ENCODE results near the gene IAPP. TPM values are rescaled to one million over a fixed set of nuclear protein-coding genes. Genes with fewer than 3 reads are reported as not detected.

IAPP gene
- not detected in 2 replicates for total RNA-seq (2014; rRNA removed; shearing (Covaris generic); ENCODE audit: low replicate concordance)

DNA sequence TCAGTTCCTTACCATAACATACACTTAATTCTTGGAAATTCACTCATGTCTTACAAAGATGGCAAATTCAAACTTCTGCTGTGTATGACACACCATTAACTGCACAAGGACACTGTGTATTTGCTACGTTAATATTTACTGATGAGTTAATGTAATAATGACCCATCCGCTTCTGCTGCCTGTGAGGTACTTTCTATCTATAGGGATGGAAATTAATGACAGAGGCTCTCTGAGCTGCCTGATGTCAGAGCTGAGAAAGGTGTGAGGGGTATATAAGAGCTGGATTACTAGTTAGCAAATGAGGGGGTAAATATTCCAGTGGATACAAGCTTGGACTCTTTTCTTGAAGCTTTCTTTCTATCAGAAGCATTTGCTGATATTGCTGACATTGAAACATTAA is at the start of gene IAPP:
IAPP (plus strand) TSS at position 301 of the 400 bp plus-strand sequence. CDS start 450 bp downstream, outside the sequence.
- Histone ChIP-seq H3K9me3 (ENCODE audit: low read length) (no peaks in the 10 kb centered on the region), H3K4me3 (ENCODE audit: low read length) (no peak within 1 kb of the TSS), H2AFZ (ENCODE audit: low read length) (no peak within 1 kb of the TSS), H3K27me3 (ENCODE audit: low read length) (no peaks in the 10 kb centered on the region), H4K20me1 (ENCODE audit: insufficient read depth, low read depth, low read length) (no peaks in the 10 kb centered on the region), H3K9ac (ENCODE audit: low read length) (no peak within 1 kb of the TSS), H3K4me1 (ENCODE audit: low read length) (no peaks in the 10 kb centered on the region), H3K4me2 (ENCODE audit: low read depth, low read length, poor library complexity, severe bottlenecking) (no peak within 1 kb of the TSS), H3K27ac (ENCODE audit: low read length) (no peak within 1 kb of the TSS), H3K9me2 (replicated peaks; ENCODE audit: insufficient read depth, low read length) (no peaks in the 10 kb centered on the region), H3K79me2 (ENCODE audit: low read length) (no peaks in the 10 kb centered on the region), H3K36me3 (ENCODE audit: insufficient read depth, low read length) (no peaks in the 10 kb centered on the region)
- no peak for DNase-seq

- Histone ChIP-seq H3K36me3 (ENCODE audit: insufficient read depth, low read length) (no peaks in the 10 kb centered on the region), H4K20me1 (ENCODE audit: insufficient read depth, low read depth, low read length) (no peaks in the 10 kb centered on the region), H2AFZ (ENCODE audit: low read length) (no peak overlapping the region), H3K4me2 (ENCODE audit: low read depth, low read length, poor library complexity, severe bottlenecking) (no peak overlapping the region), H3K9ac (ENCODE audit: low read length) (no peak overlapping the region), H3K27ac (ENCODE audit: low read length) (no peak overlapping the region), H3K4me3 (ENCODE audit: low read length) (no peak overlapping the region), H3K79me2 (ENCODE audit: low read length) (no peaks in the 10 kb centered on the region), H3K4me1 (ENCODE audit: low read length) (no peaks in the 10 kb centered on the region), H3K27me3 (ENCODE audit: low read length) (no peaks in the 10 kb centered on the region), H3K9me3 (ENCODE audit: low read length) (no peaks in the 10 kb centered on the region), H3K9me2 (replicated peaks; ENCODE audit: insufficient read depth, low read length) (no peaks in the 10 kb centered on the region; the same call in 1 of the 2 replicates)
- DNase-seq, result no peak
Measured at GRCh38 chr12:21323736-21324135, 49.0 kb upstream of the IAPP start.

DNA sequence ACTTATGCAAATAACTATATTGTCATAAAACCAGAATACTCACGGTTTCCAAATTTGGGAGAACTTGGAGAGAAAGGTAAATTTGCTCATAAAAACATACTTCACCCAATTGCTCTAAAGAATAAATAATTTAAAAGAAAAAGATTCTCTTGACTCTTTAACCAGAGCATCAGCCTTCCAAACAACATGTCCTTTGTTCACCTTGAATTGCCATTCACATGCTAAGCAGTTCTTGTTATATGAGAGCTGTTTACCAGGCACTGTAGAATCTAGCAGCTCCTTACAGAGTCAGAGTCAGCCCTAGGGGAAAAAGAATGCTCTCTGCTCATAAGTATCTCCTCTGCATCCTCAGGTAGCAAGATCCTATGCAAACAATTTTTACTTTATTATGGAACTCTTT is 48.2 kb upstream of the IAPP start:
- H3K4me2 ChIP-seq (ENCODE audit: low read depth, low read length, poor library complexity, severe bottlenecking), result no peak overlapping the region
- H2AFZ ChIP-seq (ENCODE audit: low read length), result no peak overlapping the region
- no peak overlapping the region for H3K9ac ChIP-seq (ENCODE audit: low read length)
- H4K20me1 ChIP-seq (ENCODE audit: insufficient read depth, low read depth, low read length), result no peaks in the 10 kb centered on the region
- H3K4me1 ChIP-seq (ENCODE audit: low read length), result no peaks in the 10 kb centered on the region
- no peaks in the 10 kb centered on the region for H3K79me2 ChIP-seq (ENCODE audit: low read length)
- DNase-seq, result no peak
- no peak overlapping the region for H3K4me3 ChIP-seq (ENCODE audit: low read length)
- H3K9me2 ChIP-seq (replicated peaks; ENCODE audit: insufficient read depth, low read length), result no peaks in the 10 kb centered on the region; the same call in 1 of the 2 replicates
- no peaks in the 10 kb centered on the region for H3K9me3 ChIP-seq (ENCODE audit: low read length)
- H3K27ac ChIP-seq (ENCODE audit: low read length), result no peak overlapping the region
- H3K36me3 ChIP-seq (ENCODE audit: insufficient read depth, low read length), result no peaks in the 10 kb centered on the region
- H3K27me3 ChIP-seq (ENCODE audit: low read length), result no peaks in the 10 kb centered on the region

DNA sequence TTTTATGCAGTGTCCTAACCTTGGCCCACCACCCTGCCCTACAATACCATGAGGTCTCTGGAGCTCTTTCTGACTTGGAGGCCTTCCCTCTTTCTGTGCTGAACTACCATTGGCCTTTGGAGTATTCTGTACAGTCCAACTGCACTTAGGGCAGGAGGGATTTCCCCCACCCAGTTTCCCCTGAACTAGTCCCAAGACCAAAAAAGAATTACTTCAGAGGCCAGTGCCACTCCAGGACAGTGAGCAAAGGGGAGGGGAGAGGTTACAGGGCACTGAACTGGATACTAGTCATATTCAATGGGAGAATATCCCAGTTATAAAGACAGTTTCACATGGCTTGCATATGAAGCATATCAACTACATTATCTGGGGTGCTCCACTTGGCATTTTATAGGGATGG is 44.1 kb upstream of the IAPP start:
- Histone ChIP-seq H3K4me3 (ENCODE audit: low read length) (no peak overlapping the region), H3K9me2 (replicated peaks; ENCODE audit: insufficient read depth, low read length) (no peaks in the 10 kb centered on the region; the same call in 1 of the 2 replicates), H3K9ac (ENCODE audit: low read length) (no peak overlapping the region), H3K9me3 (ENCODE audit: low read length) (peaks cover 14% of the 10 kb centered on the region; the same call in 1 of the 2 replicates), H3K79me2 (ENCODE audit: low read length) (no peaks in the 10 kb centered on the region), H2AFZ (ENCODE audit: low read length) (no peak overlapping the region), H3K27ac (ENCODE audit: low read length) (no peak overlapping the region), H3K27me3 (ENCODE audit: low read length) (no peaks in the 10 kb centered on the region), H3K36me3 (ENCODE audit: insufficient read depth, low read length) (no peaks in the 10 kb centered on the region), H3K4me2 (ENCODE audit: low read depth, low read length, poor library complexity, severe bottlenecking) (no peak overlapping the region), H3K4me1 (ENCODE audit: low read length) (no peaks in the 10 kb centered on the region), H4K20me1 (ENCODE audit: insufficient read depth, low read depth, low read length) (no peaks in the 10 kb centered on the region)
- no peak for DNase-seq

GRCh38 chr12:21330682-21331253 is 41.9 kb upstream of the IAPP start:
- no peak overlapping the region for H2AFZ ChIP-seq (ENCODE audit: low read length)

GRCh38 chr12:21334771-21335325 is 37.9 kb upstream of the IAPP start, which contains the start of gene SLCO1A2:
TSS of gene SLCO1A2 (minus strand) at chr12:21334917. CDS start at chr12:21334647, 270 bp downstream.
- H3K9ac ChIP-seq (ENCODE audit: low read length), result no peak within 1 kb of the TSS
- no peak within 1 kb of the TSS for H2AFZ ChIP-seq (ENCODE audit: low read length)
- no peaks in the 10 kb centered on the region for H3K4me1 ChIP-seq (ENCODE audit: low read length)
- H3K4me3 ChIP-seq (ENCODE audit: low read length), result no peak within 1 kb of the TSS
- H4K20me1 ChIP-seq (ENCODE audit: insufficient read depth, low read depth, low read length), result no peaks in the 10 kb centered on the region
- no peak for DNase-seq
- H3K9me3 ChIP-seq (ENCODE audit: low read length), result peaks cover 12% of the 10 kb centered on the region; the same call in 1 of the 2 replicates
- H3K9me2 ChIP-seq (replicated peaks; ENCODE audit: insufficient read depth, low read length), result no peaks in the 10 kb centered on the region
- no peak within 1 kb of the TSS for H3K27ac ChIP-seq (ENCODE audit: low read length)
- no peak within 1 kb of the TSS for H3K4me2 ChIP-seq (ENCODE audit: low read depth, low read length, poor library complexity, severe bottlenecking)
- no peaks in the 10 kb centered on the region for H3K79me2 ChIP-seq (ENCODE audit: low read length)
- no peaks in the 10 kb centered on the region for H3K36me3 ChIP-seq (ENCODE audit: insufficient read depth, low read length)
- no peaks in the 10 kb centered on the region for H3K27me3 ChIP-seq (ENCODE audit: low read length)

More at GRCh38 chr12:21330682-21331253, 41.9 kb upstream of the IAPP start:
- peak; percentile 57 for DNase-seq
- no peak overlapping the region for H3K27ac ChIP-seq (ENCODE audit: low read length)
- no peaks in the 10 kb centered on the region for H3K36me3 ChIP-seq (ENCODE audit: insufficient read depth, low read length)
- H3K27me3 ChIP-seq (ENCODE audit: low read length), result no peaks in the 10 kb centered on the region
- peaks cover 14% of the 10 kb centered on the region; the same call in 1 of the 2 replicates for H3K9me3 ChIP-seq (ENCODE audit: low read length)
- H3K79me2 ChIP-seq (ENCODE audit: low read length), result no peaks in the 10 kb centered on the region
- no peaks in the 10 kb centered on the region for H4K20me1 ChIP-seq (ENCODE audit: insufficient read depth, low read depth, low read length)
- H3K9me2 ChIP-seq (replicated peaks; ENCODE audit: insufficient read depth, low read length), result no peaks in the 10 kb centered on the region; the same call in 1 of the 2 replicates
- H3K4me2 ChIP-seq (ENCODE audit: low read depth, low read length, poor library complexity, severe bottlenecking), result no peak overlapping the region
- no peak overlapping the region for H3K9ac ChIP-seq (ENCODE audit: low read length)
- H3K4me1 ChIP-seq (ENCODE audit: low read length), result no peaks in the 10 kb centered on the region
- H3K4me3 ChIP-seq (ENCODE audit: low read length), result no peak overlapping the region

DNA sequence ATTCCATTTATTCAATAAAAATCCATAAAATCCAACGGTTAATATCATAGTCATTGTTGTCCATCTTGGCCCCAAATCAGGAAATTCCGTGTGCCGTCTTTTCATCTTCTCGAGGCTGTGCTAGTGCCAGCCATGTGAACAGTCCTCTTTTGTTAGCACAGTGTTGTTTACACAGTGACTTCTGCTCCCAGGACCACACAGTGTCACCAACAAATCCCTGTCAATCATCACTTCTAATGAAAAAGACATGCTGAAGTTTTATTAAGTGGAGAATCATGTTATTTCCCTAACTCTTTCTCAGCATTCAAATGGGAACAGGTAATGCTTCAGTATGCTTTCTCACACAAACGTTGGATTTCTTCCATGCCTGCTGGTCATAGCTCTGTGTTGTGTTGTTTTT is 36.0 kb upstream of the IAPP start:
- no peak overlapping the region for H3K27ac ChIP-seq (ENCODE audit: low read length)
- no peaks in the 10 kb centered on the region for H3K9me2 ChIP-seq (replicated peaks; ENCODE audit: insufficient read depth, low read length)
- H3K9ac ChIP-seq (ENCODE audit: low read length), result no peak overlapping the region

GRCh38 chr12:21337453-21337852 is 35.2 kb upstream of the IAPP start:
- Histone ChIP-seq H3K9me2 (replicated peaks; ENCODE audit: insufficient read depth, low read length) (no peaks in the 10 kb centered on the region), H3K4me2 (ENCODE audit: low read depth, low read length, poor library complexity, severe bottlenecking) (no peak overlapping the region), H3K27me3 (ENCODE audit: low read length) (no peaks in the 10 kb centered on the region), H4K20me1 (ENCODE audit: insufficient read depth, low read depth, low read length) (no peaks in the 10 kb centered on the region), H3K9me3 (ENCODE audit: low read length) (no peaks in the 10 kb centered on the region), H3K4me3 (ENCODE audit: low read length) (no peak overlapping the region), H2AFZ (ENCODE audit: low read length) (no peak overlapping the region), H3K79me2 (ENCODE audit: low read length) (no peaks in the 10 kb centered on the region), H3K36me3 (ENCODE audit: insufficient read depth, low read length) (no peaks in the 10 kb centered on the region), H3K9ac (ENCODE audit: low read length) (no peak overlapping the region), H3K27ac (ENCODE audit: low read length) (no peak overlapping the region), H3K4me1 (ENCODE audit: low read length) (no peaks in the 10 kb centered on the region)
- no peak for DNase-seq

More for the DNA sequence above, 36.0 kb upstream of the IAPP start:
- no peaks in the 10 kb centered on the region for H4K20me1 ChIP-seq (ENCODE audit: insufficient read depth, low read depth, low read length)
- peaks cover 1% of the 10 kb centered on the region; the same call in 1 of the 2 replicates for H3K9me3 ChIP-seq (ENCODE audit: low read length)
- H2AFZ ChIP-seq (ENCODE audit: low read length), result no peak overlapping the region
- no peaks in the 10 kb centered on the region for H3K36me3 ChIP-seq (ENCODE audit: insufficient read depth, low read length)
- H3K4me2 ChIP-seq (ENCODE audit: low read depth, low read length, poor library complexity, severe bottlenecking), result no peak overlapping the region
- no peaks in the 10 kb centered on the region for H3K27me3 ChIP-seq (ENCODE audit: low read length)
- H3K4me3 ChIP-seq (ENCODE audit: low read length), result no peak overlapping the region
- DNase-seq, result no peak
- no peaks in the 10 kb centered on the region for H3K4me1 ChIP-seq (ENCODE audit: low read length)
- no peaks in the 10 kb centered on the region for H3K79me2 ChIP-seq (ENCODE audit: low read length)
